A549 (cell line): ENCODE data around the gene B4GALT1. TPM values are rescaled to one million over a fixed set of nuclear protein-coding genes. Genes with fewer than 3 reads are reported as not detected.
A peak's percentile ranks its signal among the peaks of the same experiment; 100 is the strongest.

Source experiments
- ATAC-seq, 2 experiments: fragments of 200-7000 bp in 1 of 2; fragments of >200 bp in 1 of 2; cut with Nextera tagmentation in 1 of 2; cut with Tn5 transposase in 1 of 2; 3 replicates each; pipeline versions ENCODE4 v1.8.0 to v1.9.1; 2018 to 2020; ENCODE audit warnings: mild to moderate bottlenecking in 1 of 2, moderate library complexity in 1 of 2
- CTCF ChIA-PET: fragments of 300-600 bp; sonication (Branson Sonifier 250); formaldehyde crosslinking; extraction: SDS; loops from one replicate; lab custom pipeline; 2021; ENCODE audit warnings: antibody characterized with exemption, inconsistent platforms; lab: Yijun Ruan, JAX
- POLR2A ChIA-PET: fragments of 350-600 bp; formaldehyde crosslinking; extraction: SDS; loops from one replicate; lab custom pipeline; 2021; ENCODE audit warnings: antibody characterized with exemption, inconsistent platforms; lab: Yijun Ruan, JAX
- DNase-seq, 2 experiments: peaks; one replicate each; pipeline versions ENCODE4 v3.0.0 to v3.0.0-alpha.2; 2011 to 2016; ENCODE audit warnings: low read depth in 1 of 2, low spot score in 1 of 2
- FAIRE-seq: peaks from 2 replicates; lab custom pipeline; 2011; peaks lifted over from hg19 to GRCh38; lab: Jason Lieb, UNC
- H3K27ac ChIP-seq, 2 experiments: fragments of >200 bp; sonication (Bioruptor Twin); formaldehyde crosslinking; 3 replicates each; pipeline ENCODE4 v1.5.1; 2016 to 2017
- H3K4me1 ChIP-seq: fragments of >200 bp; sonication (Bioruptor Twin); formaldehyde crosslinking; 3 replicates; pipeline ENCODE4 v1.6.1; 2016
- H3K4me2 ChIP-seq: fragments of >200 bp; sonication (Bioruptor Twin); formaldehyde crosslinking; 3 replicates; pipeline ENCODE4 v1.6.1; 2016
- H3K4me3 ChIP-seq: fragments of >200 bp; sonication (Bioruptor Twin); formaldehyde crosslinking; 3 replicates; pipeline ENCODE4 v1.5.1; 2016
- H3K9me3 ChIP-seq: fragments of >200 bp; sonication (Bioruptor Twin); formaldehyde crosslinking; 3 replicates; pipeline ENCODE4 v1.6.1; 2016
- BHLHE40 ChIP-seq: IDR thresholded peaks from 2 replicates; pipeline ENCODE4 v1.6.1; 2012; ENCODE audit warnings: low read depth, low read length, inconsistent platforms
- CEBPB ChIP-seq, 2 experiments: fragments of >200 bp in 1 of 2; sonication (Bioruptor Twin) in 1 of 2; formaldehyde crosslinking in 1 of 2; IDR thresholded peaks; 2 replicates each; pipeline ENCODE4 v1.6.1; 2012 to 2016
- E2F6 ChIP-seq: IDR thresholded peaks from 2 replicates; pipeline ENCODE4 v1.6.1; 2012; ENCODE audit warnings: low read depth, borderline replicate concordance
- EP300 ChIP-seq, 2 experiments: fragments of >200 bp; sonication (Bioruptor Twin); formaldehyde crosslinking; IDR thresholded peaks; 2 replicates in 1 of 2; 3 replicates in 1 of 2; pipeline ENCODE4 v1.6.1; 2016 to 2017
- ESRRA ChIP-seq: fragments of 150-350 bp; IDR thresholded peaks from 2 replicates; pipeline ENCODE4 v1.6.1; 2014; ENCODE audit warnings: mild to moderate bottlenecking, low read length, borderline replicate concordance
- FOSL2 ChIP-seq, 2 experiments: fragments of 450-650 bp in 1 of 2; fragments of >200 bp in 1 of 2; sonication (Bioruptor Twin) in 1 of 2; formaldehyde crosslinking; IDR thresholded peaks; 2 replicates each; pipeline versions ENCODE4 v1.5.0 to v1.6.1; 2016 to 2020; ENCODE audit warnings: mild to moderate bottlenecking in 1 of 2, moderate library complexity in 1 of 2
- GATA3 ChIP-seq: IDR thresholded peaks from 2 replicates; pipeline ENCODE4 v1.6.1; 2012; ENCODE audit warnings: borderline replicate concordance
- JUN ChIP-seq, 2 experiments: fragments of >200 bp; sonication (Bioruptor Twin); formaldehyde crosslinking; IDR thresholded peaks; 2 replicates in 1 of 2; 3 replicates in 1 of 2; pipeline ENCODE4 v1.6.1; 2016 to 2017
- JUNB ChIP-seq: fragments of >200 bp; sonication (Bioruptor Twin); formaldehyde crosslinking; IDR thresholded peaks from 2 replicates; pipeline ENCODE4 v1.6.1; 2016
- MAX ChIP-seq: IDR thresholded peaks from 2 replicates; pipeline ENCODE4 v1.6.1; 2012
- PHF8 ChIP-seq: fragments of 200-600 bp; sonication (generic); IDR thresholded peaks from 2 replicates; pipeline ENCODE4 v1.6.1; 2016; ENCODE audit warnings: low read depth, mild to moderate bottlenecking, antibody characterized with exemption, moderate library complexity, borderline replicate concordance
- RAD21 ChIP-seq, 2 experiments: fragments of >200 bp in 1 of 2; sonication (Bioruptor Twin) in 1 of 2; formaldehyde crosslinking in 1 of 2; IDR thresholded peaks in 1 of 2; conservative IDR thresholded peaks in 1 of 2; 2 replicates in 1 of 2; 3 replicates in 1 of 2; pipeline ENCODE4 v1.6.1; 2012 to 2018; ENCODE audit warnings: inconsistent platforms in 1 of 2
- RARB ChIP-seq: fragments of 250-450 bp; sonication (Bioruptor Pico); IDR thresholded peaks from 2 replicates; pipeline ENCODE4 v1.8.0; 2021; ENCODE audit warnings: mild to moderate bottlenecking, moderate library complexity
- REST ChIP-seq: fragments of 200-600 bp; sonication (generic); IDR thresholded peaks from 2 replicates; pipeline ENCODE4 v1.6.1; 2016; ENCODE audit warnings: antibody characterized with exemption, mild to moderate bottlenecking, moderate library complexity
- TFCP2L1 ChIP-seq: fragments of 250-450 bp; sonication (Bioruptor Pico); IDR thresholded peaks from 2 replicates; pipeline ENCODE4 v1.5.0; 2021; ENCODE audit warnings: mild to moderate bottlenecking
- WGBS: methylation state at CpG from one replicate; pipeline ENCODE4 v1.1.6; 2017; ENCODE audit errors: missing lambda C conversion rate; 5-methylcytosine and 5-hydroxymethylcytosine counted together
- polyA plus RNA-seq, 4 experiments: library from polyadenylated mRNA; depleted of rRNA in 3 of 4; stranded (reverse); fragments of >200 nt; fragmentation: RNase III in 1 of 4; extraction: RNeasy Plus Mini Kit Qiagen cat#74134 plus additional on column Dnase treatment in 1 of 4; gene quantifications; 2 replicates in 3 of 4; 3 replicates in 1 of 4; pipeline ENCODE4 v1.2.3, GENCODE V29; 2011 to 2017
- TF ChIP-seq, protein P1 (sequence below): fragments of >200 bp; sonication (Bioruptor Twin); formaldehyde crosslinking; IDR thresholded peaks from 3 replicates; pipeline ENCODE4 v1.6.1; 2016

B4GALT1 gene
- polyA plus RNA-seq, 2 of the 4 experiments (the other 2 are of a cell fraction), result 167 to 180 TPM

- CTCF ChIA-PET, result interaction anchor here (0.7 to 6.3 kb wide), 5 partner anchors 12 to 563 kb away, joined by 3 to 32 read pairs (median 11); no protein-coding TSS in a partner anchor
- Histone ChIP-seq H3K9me3 (no peaks in the 10 kb centered on the region), H3K27ac (peak overlapping the region; percentile 95 to 97), H3K4me3 (peak overlapping the region; percentile 32), H3K4me1 (peaks cover 90% of the 10 kb centered on the region), H3K4me2 (peak overlapping the region; percentile 87)
- 12% methylated on average over 9 of the region's 9 CpGs for WGBS
- FAIRE-seq (no peak), ATAC-seq (peak in 1 of 2 experiments; percentile 10; a peak in 2 of 6 replicates), DNase-seq (peak in 1 of 2 experiments; percentile 69)
- TF ChIP-seq FOSL2 (IDR thresholded peaks at IDR 0.05) (no peak), FOSL2 (CRISPR knock-in tag; IDR thresholded peaks at IDR 0.05) (0 out of 2 replicates have a peak, but pooled peaks have one; percentile 15), PHF8 (no peak), GATA3 (peak; percentile 42; the same call in 1 of the 2 replicates), CEBPB (IDR thresholded peaks at IDR 0.05) (peak in 1 of 2 experiments; percentile 58; a peak in 1 of 4 replicates), RAD21 (conservative IDR thresholded peaks at IDR 0.05 in 1 of 2, IDR thresholded peaks at IDR 0.05 in 1 of 2) (no peak), E2F6 (no peak), MAX (peak; percentile 12; the same call in 1 of the 2 replicates), JUNB (peak; percentile 36; the same call in 1 of the 2 replicates), JUN (IDR thresholded peaks at IDR 0.05) (peak; percentile 53 to 62; a peak in 3 of 5 replicates), EP300 (IDR thresholded peaks at IDR 0.05) (peak; percentile 57 to 67; a peak in 3 of 5 replicates), RARB (CRISPR knock-in tag) (no peak), TFCP2L1 (CRISPR knock-in tag) (no peak), REST (no peak)
- TF ChIP-seq, protein P1, sequence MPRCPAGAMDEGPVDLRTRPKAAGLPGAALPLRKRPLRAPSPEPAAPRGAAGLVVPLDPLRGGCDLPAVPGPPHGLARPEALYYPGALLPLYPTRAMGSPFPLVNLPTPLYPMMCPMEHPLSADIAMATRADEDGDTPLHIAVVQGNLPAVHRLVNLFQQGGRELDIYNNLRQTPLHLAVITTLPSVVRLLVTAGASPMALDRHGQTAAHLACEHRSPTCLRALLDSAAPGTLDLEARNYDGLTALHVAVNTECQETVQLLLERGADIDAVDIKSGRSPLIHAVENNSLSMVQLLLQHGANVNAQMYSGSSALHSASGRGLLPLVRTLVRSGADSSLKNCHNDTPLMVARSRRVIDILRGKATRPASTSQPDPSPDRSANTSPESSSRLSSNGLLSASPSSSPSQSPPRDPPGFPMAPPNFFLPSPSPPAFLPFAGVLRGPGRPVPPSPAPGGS, result 0 out of 3 replicates have a peak, but pooled peaks have one; percentile 25
- POLR2A ChIA-PET, result interaction anchor here (1.7 to 2.0 kb wide), 2 partner anchors 8 to 134 kb away, joined by 4 to 7 read pairs; partner anchors contain the start of genes B4GALT1 and DNAJA1
These were observed 8.0 kb downstream of the B4GALT1 start for GRCh38 chr9:33158843-33159776.

DNA sequence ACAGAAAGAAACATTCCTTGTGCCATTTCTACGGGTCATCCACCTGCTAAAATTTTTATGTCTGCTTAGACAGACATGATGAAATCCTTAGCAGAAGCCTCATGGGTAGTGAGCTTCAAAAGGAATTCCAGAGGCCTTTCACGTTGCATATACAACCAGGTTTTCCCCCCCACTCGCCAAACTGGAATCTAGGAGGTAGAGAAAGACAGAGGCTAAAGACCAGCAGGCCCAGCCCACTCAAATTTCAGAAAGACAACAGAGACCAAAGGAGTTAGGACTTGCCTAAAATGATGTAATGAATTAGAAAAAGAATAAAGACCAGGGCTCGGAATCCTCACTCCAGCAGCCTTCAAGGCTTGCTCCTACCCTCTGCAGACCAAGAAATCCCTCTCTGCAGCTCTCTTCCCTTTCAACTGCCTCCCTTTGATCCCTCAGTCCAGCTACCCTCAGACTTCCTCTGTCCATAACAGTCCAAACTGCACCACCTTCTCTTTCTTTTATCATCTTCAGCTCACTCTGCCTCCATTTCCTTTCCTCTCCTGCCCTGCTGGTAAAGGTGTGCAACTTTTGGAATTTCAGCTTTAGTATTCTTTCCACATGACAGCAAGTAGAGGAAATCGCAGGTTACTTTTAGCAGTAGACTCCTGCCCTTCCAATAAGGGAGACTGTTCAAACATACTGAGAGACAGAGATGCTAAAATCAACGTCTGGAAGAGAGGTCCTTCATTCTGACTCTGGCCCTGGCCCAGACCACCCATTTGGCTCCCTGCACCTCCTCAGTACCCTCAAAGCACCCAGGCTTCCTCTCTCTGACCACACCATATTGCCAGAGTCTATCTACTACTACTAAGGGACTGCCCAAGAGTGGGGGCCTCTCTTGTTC lies 8.9 kb downstream of the B4GALT1 start:
- CTCF ChIA-PET, result interaction anchor here (0.8 to 6.3 kb wide), 4 partner anchors 12 to 25 kb away, joined by 3 to 32 read pairs (median 4); no protein-coding TSS in a partner anchor
- Histone ChIP-seq H3K27ac (peak overlapping the region; percentile 95 to 97), H3K4me3 (peak overlapping the region; percentile 32; the same call in 1 of the 3 replicates), H3K4me2 (peak overlapping the region; percentile 87), H3K4me1 (peaks cover 90% of the 10 kb centered on the region), H3K9me3 (no peaks in the 10 kb centered on the region)
- 37% methylated on average over 6 of the region's 6 CpGs for WGBS
- POLR2A ChIA-PET, result interaction anchor here (0.6 to 2.0 kb wide), 3 partner anchors 9 to 133 kb away, joined by 3 to 7 read pairs (median 4); partner anchors contain the start of genes B4GALT1 and DNAJA1
- peak; percentile 8; the same call in 1 of the 2 replicates for TF ChIP-seq MAX
- TF ChIP-seq BHLHE40, result no peak
- no peak for TF ChIP-seq ESRRA
- no peak for DNase-seq
- FAIRE-seq, result no peak
- ATAC-seq, result no peak
